Transverse colon (tissue), 4 donors: ENCODE data around the gene SMYD4.

Source experiments
- POLR2A ChIP-seq: fragments of 450-650 bp; IDR thresholded peaks from one replicate; pipeline ENCODE4 v1.6.1; 2016; ENCODE audit warnings: antibody characterized with exemption, mild to moderate bottlenecking, moderate library complexity
- POLR2AphosphoS5 ChIP-seq, 3 donors: sonication (generic); formaldehyde crosslinking; IDR thresholded peaks; one replicate each; pipeline ENCODE4 v1.6.1; 2016; ENCODE audit warnings: antibody characterized with exemption in 3 of 3
- TF ChIP-seq, protein P1 (sequence below), 5 experiments: fragments of 200-600 bp in 3 of 5; fragments of 450-650 bp in 2 of 5; sonication (generic) in 3 of 5; IDR thresholded peaks; 1 replicate in 2 of 5; 2 replicates in 3 of 5; pipeline ENCODE4 v1.5.1; 2016 to 2017; ENCODE audit warnings: antibody characterized with exemption in 5 of 5, inconsistent platforms in 3 of 5, mild to moderate bottlenecking in 2 of 5, moderate library complexity in 1 of 5

DNA sequence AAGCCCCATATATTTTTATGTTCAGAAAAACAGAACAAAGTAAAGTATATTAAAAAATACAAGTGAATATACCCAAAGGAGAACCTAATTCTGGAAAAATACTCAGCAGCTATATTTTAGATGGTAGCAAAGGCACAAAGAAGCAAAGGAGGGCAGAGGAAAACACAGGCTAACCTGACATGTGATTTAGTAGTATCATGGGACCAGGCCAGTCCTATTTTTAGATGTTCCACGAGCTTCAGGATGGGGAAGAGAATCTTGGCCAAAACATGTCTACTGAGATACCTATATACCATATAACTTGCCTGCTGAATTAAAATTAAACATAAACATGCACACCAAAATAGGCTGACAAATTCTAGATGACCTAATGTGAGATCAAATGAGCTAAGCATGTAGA, 32.9 kb downstream of the SMYD4 start:
- peak in 2 of 3 donors; percentile 12 to 24 for TF ChIP-seq POLR2AphosphoS5 (IDR thresholded peaks at IDR 0.05)
- no peak for TF ChIP-seq POLR2A
- TF ChIP-seq, protein P1, sequence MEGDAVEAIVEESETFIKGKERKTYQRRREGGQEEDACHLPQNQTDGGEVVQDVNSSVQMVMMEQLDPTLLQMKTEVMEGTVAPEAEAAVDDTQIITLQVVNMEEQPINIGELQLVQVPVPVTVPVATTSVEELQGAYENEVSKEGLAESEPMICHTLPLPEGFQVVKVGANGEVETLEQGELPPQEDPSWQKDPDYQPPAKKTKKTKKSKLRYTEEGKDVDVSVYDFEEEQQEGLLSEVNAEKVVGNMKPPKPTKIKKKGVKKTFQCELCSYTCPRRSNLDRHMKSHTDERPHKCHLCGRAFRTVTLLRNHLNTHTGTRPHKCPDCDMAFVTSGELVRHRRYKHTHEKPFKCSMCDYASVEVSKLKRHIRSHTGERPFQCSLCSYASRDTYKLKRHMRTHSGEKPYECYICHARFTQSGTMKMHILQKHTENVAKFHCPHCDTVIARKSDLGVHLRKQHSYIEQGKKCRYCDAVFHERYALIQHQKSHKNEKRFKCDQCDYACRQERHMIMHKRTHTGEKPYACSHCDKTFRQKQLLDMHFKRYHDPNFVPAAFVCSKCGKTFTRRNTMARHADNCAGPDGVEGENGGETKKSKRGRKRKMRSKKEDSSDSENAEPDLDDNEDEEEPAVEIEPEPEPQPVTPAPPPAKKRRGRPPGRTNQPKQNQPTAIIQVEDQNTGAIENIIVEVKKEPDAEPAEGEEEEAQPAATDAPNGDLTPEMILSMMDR (IDR thresholded peaks at IDR 0.05) = no peak
